Muscle of leg (tissue), 11 donors: ENCODE measurements around the gene LMO7. TPM values are rescaled to one million over a fixed set of nuclear protein-coding genes. Genes with fewer than 3 reads are reported as not detected.
"Not testable (repeated sequence)": the region's sequence is repeated elsewhere in the genome, so short reads cannot be mapped to it uniquely, and the experiment has no call there.

Source experiments
- DNase-seq: peaks from one replicate; pipeline ENCODE4 v3.0.0; 2013
- H3K27ac ChIP-seq: one replicate; pipeline ENCODE4 v1.5.1; 2013; ENCODE audit warnings: mild to moderate bottlenecking, low read length, control low read depth
- H3K27me3 ChIP-seq: one replicate; pipeline ENCODE4 v1.6.1; 2013; ENCODE audit warnings: low read length; ENCODE audit not compliant: control insufficient read depth, insufficient read depth
- H3K36me3 ChIP-seq: one replicate; pipeline ENCODE4 v1.6.1; 2013; ENCODE audit warnings: low read length; ENCODE audit not compliant: control insufficient read depth, insufficient read depth
- H3K4me1 ChIP-seq: one replicate; pipeline ENCODE4 v1.6.1; 2013; ENCODE audit warnings: low read length; ENCODE audit not compliant: control insufficient read depth, insufficient read depth
- H3K4me3 ChIP-seq: one replicate; pipeline ENCODE4 v1.5.1; 2013; ENCODE audit warnings: low read length, control low read depth
- H3K9me3 ChIP-seq: replicated peaks from 2 replicates; pipeline ENCODE4 v1.6.1; 2013; ENCODE audit warnings: low read depth, low read length; ENCODE audit not compliant: control insufficient read depth
- WGBS: methylation state at CpG from one replicate; pipeline ENCODE4 v1.1.5; 2013; ENCODE audit warnings: missing lambda C conversion rate; ENCODE audit not compliant: insufficient coverage; 5-methylcytosine and 5-hydroxymethylcytosine counted together
- polyA plus RNA-seq, 8 donors: library from polyadenylated mRNA; unstranded; fragments of 120-200 nt; gene quantifications; one replicate each; pipeline versions ENCODE4 v1.2.1 to v1.2.3, GENCODE V29; 2013; ENCODE audit warnings: inconsistent platforms in 1 of 8, low replicate concordance in 1 of 8; ENCODE audit not compliant: insufficient read length in 8 of 8, insufficient read depth in 1 of 8
- total RNA-seq: library from RNA; stranded (reverse); fragments of 120-200 nt; gene quantifications from one replicate; pipeline ENCODE4 v1.2.4, GENCODE V29; 2013

Gene LMO7
- total and polyA plus RNA-seq, 9 donors, result 85.1 to 155 (median 116) TPM

GRCh38 chr13:75764926-75765310, 128.8 kb downstream of the LMO7 start:
- WGBS, result no CpG with 5 or more reads among the region's 3 CpGs
- H3K4me1 ChIP-seq, result peaks cover 2% of the 10 kb centered on the region
- peak; percentile 32 for DNase-seq
- H3K27ac ChIP-seq, result no peak overlapping the region
- H3K9me3 ChIP-seq, result no peaks in the 10 kb centered on the region
- no peaks in the 10 kb centered on the region for H3K27me3 ChIP-seq
- no peak overlapping the region for H3K4me3 ChIP-seq
- H3K36me3 ChIP-seq, result no peaks in the 10 kb centered on the region

DNA sequence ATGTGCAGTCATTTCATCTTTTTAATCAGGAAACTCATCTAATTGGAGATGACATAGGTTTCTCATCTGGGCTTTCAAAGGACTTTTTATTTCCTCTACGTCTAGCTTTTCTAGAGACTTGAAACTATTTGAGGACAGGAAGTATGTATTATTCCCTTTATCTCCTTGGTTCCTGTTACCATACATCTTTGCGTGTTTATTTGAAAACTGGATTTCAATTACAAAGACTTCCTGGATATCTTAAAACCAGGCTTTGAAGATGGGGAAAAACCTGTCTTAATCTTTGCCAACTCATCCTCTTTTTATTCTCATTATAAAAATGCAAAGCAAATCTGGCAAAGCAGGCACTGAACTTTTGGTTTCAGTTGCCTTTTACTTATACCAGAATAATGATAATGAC, 130.5 kb downstream of the LMO7 start:
- H3K9me3 ChIP-seq, result no peaks in the 10 kb centered on the region
- H3K36me3 ChIP-seq, result no peaks in the 10 kb centered on the region
- H3K27ac ChIP-seq, result no peak overlapping the region
- no CpG with 5 or more reads among the region's 2 CpGs for WGBS
- peaks cover 2% of the 10 kb centered on the region for H3K4me1 ChIP-seq
- no peaks in the 10 kb centered on the region for H3K27me3 ChIP-seq
- no peak overlapping the region for H3K4me3 ChIP-seq
- DNase-seq, result no peak

DNA sequence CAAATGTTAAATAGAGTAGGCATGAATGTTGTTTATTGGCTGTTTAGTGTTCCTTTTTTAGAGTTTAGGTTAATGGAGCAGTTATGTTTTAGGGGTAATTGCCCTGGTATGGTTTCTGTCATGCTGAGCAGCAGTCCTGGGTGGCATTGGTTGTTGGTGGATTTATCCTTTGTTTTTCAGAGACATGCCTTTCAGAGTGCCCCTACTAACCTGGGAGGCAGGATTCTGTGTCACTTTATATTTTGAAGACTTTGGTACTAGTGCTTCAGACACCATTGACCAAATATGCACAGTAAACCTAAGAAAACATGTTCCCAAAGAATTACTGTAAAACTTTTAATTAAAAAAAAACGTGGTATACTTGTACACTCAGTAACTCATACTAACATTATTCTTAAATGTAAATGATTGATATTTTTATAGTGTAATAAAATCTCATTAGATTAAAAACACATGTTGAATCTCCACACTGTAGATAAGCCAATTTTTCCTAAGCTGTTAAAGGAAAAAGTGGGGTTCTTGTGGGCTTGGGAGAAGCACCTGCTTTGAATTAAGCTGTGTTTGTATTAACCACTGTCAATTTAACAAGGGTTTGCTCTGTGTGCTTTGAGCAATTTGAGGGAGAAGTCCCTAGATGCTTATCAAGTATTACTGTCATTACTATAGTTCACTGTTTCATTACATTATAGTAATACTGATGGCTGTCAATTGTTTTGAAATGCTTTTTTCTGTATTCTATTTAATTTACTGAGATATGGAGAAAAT, 133.2 kb downstream of the LMO7 start:
- H3K9me3 ChIP-seq, result no peaks in the 10 kb centered on the region
- H3K4me3 ChIP-seq, result no peak overlapping the region
- no CpG with 5 or more reads among the region's 1 CpG for WGBS
- no peaks in the 10 kb centered on the region for H3K36me3 ChIP-seq
- H3K27me3 ChIP-seq, result no peaks in the 10 kb centered on the region
- peaks cover 2% of the 10 kb centered on the region for H3K4me1 ChIP-seq
- H3K27ac ChIP-seq, result no peak overlapping the region
- peak; percentile 29 for DNase-seq

DNA sequence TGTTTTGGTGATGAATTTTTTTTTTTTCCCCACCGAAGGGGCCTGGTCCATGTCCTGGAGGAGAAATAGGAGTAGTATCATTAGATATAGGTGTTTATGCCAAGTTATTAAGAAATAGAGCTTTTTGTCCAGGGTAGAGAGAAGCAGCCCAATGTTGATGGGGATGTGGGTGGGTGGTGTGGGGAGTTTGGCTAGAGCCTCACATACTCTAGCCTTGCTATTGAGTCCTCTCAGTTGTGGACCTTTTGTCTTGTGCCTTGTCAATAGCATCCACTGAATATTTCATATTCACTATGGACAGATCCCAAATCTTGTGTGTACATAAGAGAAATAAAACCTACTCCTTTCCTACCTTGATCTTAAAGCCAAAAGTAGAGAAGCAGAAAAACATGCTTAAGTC, 134.0 kb downstream of the LMO7 start:
- Histone ChIP-seq H3K27me3 (no peaks in the 10 kb centered on the region), H3K4me3 (no peak overlapping the region), H3K27ac (no peak overlapping the region), H3K36me3 (no peaks in the 10 kb centered on the region), H3K4me1 (peaks cover 2% of the 10 kb centered on the region), H3K9me3 (no peaks in the 10 kb centered on the region)
- WGBS, result no CpG with 5 or more reads among the region's 1 CpG
- no peak for DNase-seq

- H3K4me1 ChIP-seq, result peaks cover 2% of the 10 kb centered on the region
- no peaks in the 10 kb centered on the region for H3K9me3 ChIP-seq
- DNase-seq, result no peak
- H3K27ac ChIP-seq, result no peak overlapping the region
- no CpG with 5 or more reads among the region's 3 CpGs for WGBS
- H3K27me3 ChIP-seq, result no peaks in the 10 kb centered on the region
- H3K36me3 ChIP-seq, result no peaks in the 10 kb centered on the region
- H3K4me3 ChIP-seq, result no peak overlapping the region
Measured at GRCh38 chr13:75770592-75771011, 134.5 kb downstream of the LMO7 start.

DNA sequence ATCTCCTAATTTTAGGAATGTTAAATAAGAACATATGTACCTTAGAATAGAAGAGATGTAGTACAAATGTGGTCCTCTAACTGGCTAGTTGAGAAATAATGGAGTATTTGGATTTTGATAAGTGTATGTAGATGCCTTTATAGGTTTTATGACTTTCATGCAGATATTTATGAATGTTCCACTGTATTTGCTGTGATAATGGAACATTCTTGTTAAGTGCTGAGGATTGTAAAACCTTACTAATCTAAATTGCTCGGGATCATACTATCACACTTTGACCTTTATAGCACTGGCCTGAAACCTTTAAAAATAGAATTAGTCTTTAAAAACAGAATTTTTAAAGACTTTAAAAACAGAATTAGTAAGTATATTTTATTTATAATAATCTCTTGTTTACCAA, 135.1 kb downstream of the LMO7 start:
- H3K9me3 ChIP-seq, result no peaks in the 10 kb centered on the region
- no CpG with 5 or more reads among the region's 1 CpG for WGBS
- H3K36me3 ChIP-seq, result no peaks in the 10 kb centered on the region
- no peaks in the 10 kb centered on the region for H3K27me3 ChIP-seq
- H3K4me1 ChIP-seq, result no peaks in the 10 kb centered on the region
- no peak overlapping the region for H3K4me3 ChIP-seq
- no peak for DNase-seq
- H3K27ac ChIP-seq, result no peak overlapping the region

GRCh38 chr13:75771818-75772217, 135.7 kb downstream of the LMO7 start:
- no peaks in the 10 kb centered on the region for H3K9me3 ChIP-seq
- H3K4me3 ChIP-seq, result no peak overlapping the region
- DNase-seq, result no peak
- no peaks in the 10 kb centered on the region for H3K4me1 ChIP-seq
- H3K27me3 ChIP-seq, result no peaks in the 10 kb centered on the region
- H3K27ac ChIP-seq, result no peak overlapping the region
- H3K36me3 ChIP-seq, result no peaks in the 10 kb centered on the region

DNA sequence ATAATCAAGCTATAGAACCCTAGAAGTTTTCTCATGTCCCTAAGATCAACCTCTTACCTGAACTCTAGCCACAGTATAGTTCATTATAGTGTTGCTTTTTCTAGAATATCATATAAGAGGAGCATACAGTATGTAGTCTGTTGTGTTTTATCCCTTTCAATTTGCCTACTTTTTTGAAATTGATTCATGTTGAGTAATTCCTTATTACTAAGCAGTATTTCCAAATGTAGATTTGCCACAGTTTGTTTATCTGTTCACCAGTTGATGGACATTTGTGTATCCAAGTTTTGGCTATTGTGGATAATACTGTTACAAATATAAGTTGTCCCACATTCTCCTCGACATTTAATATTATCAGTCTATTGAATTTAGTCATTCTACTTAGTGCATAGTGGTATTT, 138.0 kb downstream of the LMO7 start:
- Histone ChIP-seq H3K4me3 (no peak overlapping the region), H3K27ac (no peak overlapping the region), H3K36me3 (no peaks in the 10 kb centered on the region), H3K9me3 (no peaks in the 10 kb centered on the region), H3K27me3 (no peaks in the 10 kb centered on the region), H3K4me1 (no peaks in the 10 kb centered on the region)
- no CpG with 5 or more reads among the region's 1 CpG for WGBS
- DNase-seq, result no peak

DNA sequence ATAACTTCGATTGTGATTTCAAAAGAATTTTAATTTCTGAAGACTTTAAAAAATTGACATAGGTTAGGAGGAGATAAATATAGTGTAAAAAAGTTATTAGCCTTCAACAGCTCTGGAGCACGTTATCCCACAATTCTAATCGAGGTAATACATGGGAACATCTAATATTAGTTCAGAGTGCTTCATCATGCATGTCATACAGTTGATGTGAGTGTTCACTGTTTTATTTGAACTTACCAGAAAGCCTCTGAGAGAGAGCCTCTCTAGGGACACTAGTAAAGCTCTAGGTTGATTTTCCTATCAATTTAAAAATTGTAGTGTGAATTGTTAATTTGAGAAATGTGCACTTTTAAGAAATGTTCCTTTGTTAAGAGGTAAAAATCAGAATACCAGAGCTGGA, 140.4 kb downstream of the LMO7 start:
- H3K36me3 ChIP-seq, result no peaks in the 10 kb centered on the region
- no peak overlapping the region for H3K4me3 ChIP-seq
- no peak for DNase-seq
- H3K27ac ChIP-seq, result no peak overlapping the region
- H3K4me1 ChIP-seq, result no peaks in the 10 kb centered on the region
- no peaks in the 10 kb centered on the region for H3K27me3 ChIP-seq
- no CpG with 5 or more reads among the region's 3 CpGs for WGBS
- H3K9me3 ChIP-seq, result peaks cover 5% of the 10 kb centered on the region

DNA sequence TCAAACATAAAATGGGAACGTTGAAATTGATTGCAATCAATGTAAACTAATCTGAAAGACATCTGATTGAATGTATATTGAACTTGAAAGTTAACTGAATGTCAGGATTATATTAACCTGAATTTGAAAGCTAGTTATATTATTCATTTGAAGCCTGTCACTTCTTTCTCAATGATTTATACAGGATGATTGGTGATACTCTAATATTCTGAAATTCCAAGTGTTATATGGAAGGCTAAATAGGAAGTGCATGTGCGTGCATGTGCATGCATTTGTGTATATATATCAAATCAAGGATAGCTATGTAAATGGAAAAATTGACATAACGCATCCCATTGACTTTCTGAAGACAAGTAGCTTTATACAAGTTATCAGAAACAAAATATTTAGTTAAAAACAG, 143.3 kb downstream of the LMO7 start:
- no CpG with 5 or more reads among the region's 3 CpGs for WGBS
- Histone ChIP-seq H3K27me3 (no peaks in the 10 kb centered on the region), H3K9me3 (peaks cover 11% of the 10 kb centered on the region), H3K4me3 (no peak overlapping the region), H3K27ac (no peak overlapping the region), H3K4me1 (peaks cover 2% of the 10 kb centered on the region), H3K36me3 (no peaks in the 10 kb centered on the region)
- no peak for DNase-seq

DNA sequence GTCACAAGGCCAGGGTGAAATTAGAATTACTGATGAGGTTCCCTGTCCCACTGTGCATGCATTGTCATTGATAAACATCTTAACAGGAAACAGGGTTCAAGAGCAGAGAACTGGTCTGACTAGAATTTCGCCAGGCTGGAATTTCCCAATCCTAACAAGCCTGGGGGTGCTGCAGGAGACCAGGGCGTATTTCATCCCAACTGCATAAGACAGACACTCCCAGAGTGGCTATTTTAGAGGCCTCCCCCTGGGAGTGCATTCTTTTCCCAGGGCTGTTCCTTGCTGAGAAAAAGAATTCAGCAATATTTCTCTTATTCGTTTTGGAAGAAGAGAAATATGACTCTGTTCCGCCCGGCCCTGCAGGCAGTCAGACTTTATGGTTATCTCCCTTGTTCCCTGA, 144.0 kb downstream of the LMO7 start:
- 89% methylated on average over 4 of the region's 5 CpGs for WGBS
- not testable (repeated sequence) for H3K27ac ChIP-seq, H3K4me1 ChIP-seq, H3K27me3 ChIP-seq, H3K36me3 ChIP-seq, H3K4me3 ChIP-seq, DNase-seq
- peaks cover 11% of the 10 kb centered on the region for H3K9me3 ChIP-seq
